K562 (cell line): ENCODE results near the gene FOSL1. TPM values are rescaled to one million over a fixed set of nuclear protein-coding genes. Genes with fewer than 3 reads are reported as not detected.
A peak's percentile ranks its signal among the peaks of the same experiment; 100 is the strongest.

Experiments used
- ATAC-seq: fragments of 200-7000 bp; cut with Tn5 transposase; 3 replicates; pipeline ENCODE4 v1.9.1; 2020; ENCODE audit warnings: moderate library complexity
- BruUV-seq: library from RNA; stranded (reverse); fragments of 400-500 nt; replicated peaks from 2 replicates; lab custom pipeline; 2021; lab: Mats Ljungman, UMichigan
- CTCF ChIA-PET: fragments of 300-600 bp; formaldehyde crosslinking; extraction: SDS; loops from one replicate; lab custom pipeline; 2021; ENCODE audit warnings: low intra/inter-chr PET ratio; lab: Yijun Ruan, JAX
- POLR2A ChIA-PET: fragments of 300-600, 350-650 bp; sonication (Branson Sonifier 250); formaldehyde crosslinking; extraction: SDS; loops from one replicate; lab custom pipeline; 2021; ENCODE audit warnings: antibody characterized with exemption, inconsistent platforms; lab: Yijun Ruan, JAX
- DNase-seq, 4 experiments: peaks; one replicate each; pipeline versions ENCODE4 v3.0.0 to v3.0.0-alpha.2; 2011 to 2018; ENCODE audit warnings: low spot score in 3 of 4, mixed read lengths in 3 of 4; ENCODE audit errors: extremely low read depth in 1 of 4
- FAIRE-seq: peaks from 2 replicates; lab custom pipeline; 2011; peaks lifted over from hg19 to GRCh38; lab: Jason Lieb, UNC
- H2AFZ ChIP-seq: 2 replicates; pipeline ENCODE4 v1.6.0; 2011; ENCODE audit warnings: low read depth, low read length, control low read depth, inconsistent platforms
- H3K27ac ChIP-seq: fragments of 200-600 bp; 3 replicates; pipeline ENCODE4 v1.8.0; 2011; ENCODE audit warnings: low read depth, mild to moderate bottlenecking, control low read depth, inconsistent platforms, low read length, moderate library complexity, mixed read lengths; ENCODE audit errors: extremely low read depth
- H3K27me3 ChIP-seq, 2 experiments: fragments of 300-600 bp in 1 of 2; 2 replicates in 1 of 2; 3 replicates in 1 of 2; pipeline versions ENCODE4 v1.6.0 to v1.8.0; 2011; ENCODE audit warnings: inconsistent platforms in 2 of 2, low read length in 2 of 2, mild to moderate bottlenecking in 1 of 2, mixed read lengths in 1 of 2, moderate library complexity in 1 of 2; ENCODE audit not compliant: control insufficient read depth in 2 of 2, insufficient read depth in 2 of 2
- H3K36me3 ChIP-seq: fragments of 300-600 bp; 3 replicates; pipeline ENCODE4 v1.8.0; 2011; ENCODE audit warnings: mild to moderate bottlenecking, low read length, inconsistent platforms; ENCODE audit not compliant: control insufficient read depth, insufficient read depth
- H3K4me1 ChIP-seq, 2 experiments: fragments of 200-600 bp in 1 of 2; replicated peaks in 1 of 2; 2 replicates in 1 of 2; 3 replicates in 1 of 2; pipeline versions ENCODE4 v1.5.1 to v1.8.0; 2011; ENCODE audit warnings: inconsistent platforms in 2 of 2, low read length in 2 of 2, mild to moderate bottlenecking in 1 of 2, mixed read lengths in 1 of 2, moderate library complexity in 1 of 2; ENCODE audit not compliant: control insufficient read depth in 2 of 2, insufficient read depth in 2 of 2
- H3K4me2 ChIP-seq: 2 replicates; pipeline ENCODE4 v1.6.1; 2011; ENCODE audit warnings: low read length, control low read depth, inconsistent platforms, mixed read lengths; ENCODE audit not compliant: insufficient read depth
- H3K4me3 ChIP-seq: fragments of 200-600 bp; sonication (generic), shearing (Covaris generic); 2 replicates; pipeline ENCODE4 v1.5.1; 2016; ENCODE audit warnings: control low read depth, inconsistent platforms
- H3K79me2 ChIP-seq: fragments of 200-600 bp; 3 replicates; pipeline ENCODE4 v1.8.0; 2011; ENCODE audit warnings: low read length, inconsistent platforms; ENCODE audit not compliant: control insufficient read depth, insufficient read depth
- H3K9ac ChIP-seq, 2 experiments: 2 replicates each; pipeline versions ENCODE4 v1.6.0 to v1.6.1; 2011; ENCODE audit warnings: low read depth in 2 of 2, low read length in 2 of 2, control low read depth in 1 of 2, inconsistent platforms in 1 of 2, mild to moderate bottlenecking in 1 of 2, mixed read lengths in 1 of 2; ENCODE audit not compliant: insufficient read depth in 1 of 2
- H3K9me1 ChIP-seq: one replicate; pipeline ENCODE4 v1.6.0; 2011; ENCODE audit warnings: inconsistent platforms, mild to moderate bottlenecking, low read length, moderate library complexity; ENCODE audit not compliant: control insufficient read depth, insufficient read depth
- H3K9me3 ChIP-seq: replicated peaks from 2 replicates; pipeline ENCODE4 v1.5.1; 2011; ENCODE audit warnings: low read depth, low read length, inconsistent platforms; ENCODE audit not compliant: control insufficient read depth, insufficient read depth
- H4K20me1 ChIP-seq: replicated peaks from 2 replicates; pipeline ENCODE4 v1.6.1; 2011; ENCODE audit warnings: low read length, inconsistent platforms, mixed read lengths; ENCODE audit not compliant: control insufficient read depth, insufficient read depth
- BDP1 ChIP-seq: IDR thresholded peaks from 3 replicates; pipeline ENCODE4 v1.6.1; 2011; ENCODE audit not compliant: insufficient read length, insufficient read depth
- CBX2 ChIP-seq: fragments of 200-600 bp; sonication (generic); IDR thresholded peaks from one replicate; pipeline ENCODE4 v1.6.1; 2012; ENCODE audit warnings: mild to moderate bottlenecking, low read length, inconsistent platforms; ENCODE audit not compliant: insufficient read depth, poor library complexity, severe bottlenecking
- HOXB6 ChIP-seq: fragments of 250-450 bp; sonication (Bioruptor Pico); IDR thresholded peaks from 2 replicates; pipeline ENCODE4 v1.5.1; 2022; ENCODE audit warnings: mild to moderate bottlenecking, borderline replicate concordance
- MBD2 ChIP-seq: sonication (generic); IDR thresholded peaks from 2 replicates; pipeline ENCODE4 v1.6.1; 2016; ENCODE audit warnings: low read depth, borderline replicate concordance
- NR2F6 ChIP-seq: fragments of 450-650 bp; formaldehyde crosslinking; IDR thresholded peaks from 2 replicates; pipeline ENCODE4 v1.4.0; 2020; ENCODE audit warnings: mild to moderate bottlenecking
- SREBF1 ChIP-seq: fragments of 150-350 bp; IDR thresholded peaks from 2 replicates; pipeline ENCODE4 v1.6.1; 2014; ENCODE audit warnings: antibody characterized with exemption, low read depth, low read length, borderline replicate concordance
- ZNF165 ChIP-seq: fragments of 250-450 bp; sonication (Bioruptor Pico); IDR thresholded peaks from 2 replicates; pipeline ENCODE4 v1.4.0; 2020; ENCODE audit warnings: borderline replicate concordance
- ZNF311 ChIP-seq: fragments of 250-450 bp; sonication (Bioruptor Pico); IDR thresholded peaks from 2 replicates; pipeline ENCODE4 v1.4.0; 2020; ENCODE audit warnings: mild to moderate bottlenecking, moderate library complexity
- WGBS: fragments of 100-300 bp; shearing (Covaris generic); methylation state at CpG from one replicate; pipeline ENCODE4 v1.1.6; 2016; ENCODE audit warnings: low coverage, mixed read lengths; ENCODE audit not compliant: insufficient coverage; ENCODE audit errors: missing lambda C conversion rate; 5-methylcytosine and 5-hydroxymethylcytosine counted together
- in situ Hi-C: fragments of 300-500 bp; cut with MboI; formaldehyde crosslinking; loops from 4 replicates; pipeline ENCODE4 v1.15.0; 2018; ENCODE audit warnings: inconsistent platforms, mixed read lengths
- intact Hi-C: fragments of 100-400 bp; cut with micrococcal nuclease; formaldehyde crosslinking; loops from 2 replicates; pipeline ENCODE4 v1.14.2; 2022
- polyA plus RNA-seq, 8 experiments: library from polyadenylated mRNA; depleted of rRNA in 4 of 8; stranded (reverse) in 5 of 8; unstranded in 3 of 8; fragments of >200 nt; fragmentation: Nextera tagmentation in 2 of 8; fragmentation: Illumina TruSeq in 1 of 8; extraction: Ambion mirVana in 2 of 8; extraction: Trizol in 1 of 8; gene quantifications; 2 replicates each; pipeline versions ENCODE4 v1.2.1 to v1.2.3, GENCODE V29; 2011 to 2014; ENCODE audit warnings: inconsistent platforms in 1 of 8, missing spikeins in 1 of 8
- total RNA-seq, 7 experiments: library from RNA; depleted of rRNA in 6 of 7; stranded (reverse); fragments of >200 nt in 6 of 7; fragmentation: Illumina TruSeq in 2 of 7; extraction: Trizol in 2 of 7; gene quantifications; 2 replicates each; pipeline versions ENCODE4 v1.2.1 to v1.2.3, GENCODE V29; 2011 to 2021; ENCODE audit warnings: low replicate concordance in 1 of 7
- TF ChIP-seq, protein P1 (sequence below): sonication (generic); formaldehyde crosslinking; IDR thresholded peaks from 2 replicates; pipeline ENCODE4 v1.5.0; 2020; ENCODE audit warnings: missing genetic modification reagents
- TF ChIP-seq, protein P2 (sequence below): IDR thresholded peaks from 2 replicates; pipeline ENCODE4 v1.6.1; 2011; ENCODE audit not compliant: insufficient read length; ENCODE audit errors: extremely low read depth
- TF ChIP-seq, protein P3 (sequence below): sonication (generic); formaldehyde crosslinking; IDR thresholded peaks from 2 replicates; pipeline ENCODE4 v1.9.0; 2022; ENCODE audit warnings: mild to moderate bottlenecking, missing genetic modification reagents

Gene FOSL1
- total and polyA plus RNA-seq, 9 of the 15 experiments (the other 6 are each of a cell fraction or from before 2014, with no cell fraction given), result 3.5 to 39.6 (median 10.0) TPM

DNA sequence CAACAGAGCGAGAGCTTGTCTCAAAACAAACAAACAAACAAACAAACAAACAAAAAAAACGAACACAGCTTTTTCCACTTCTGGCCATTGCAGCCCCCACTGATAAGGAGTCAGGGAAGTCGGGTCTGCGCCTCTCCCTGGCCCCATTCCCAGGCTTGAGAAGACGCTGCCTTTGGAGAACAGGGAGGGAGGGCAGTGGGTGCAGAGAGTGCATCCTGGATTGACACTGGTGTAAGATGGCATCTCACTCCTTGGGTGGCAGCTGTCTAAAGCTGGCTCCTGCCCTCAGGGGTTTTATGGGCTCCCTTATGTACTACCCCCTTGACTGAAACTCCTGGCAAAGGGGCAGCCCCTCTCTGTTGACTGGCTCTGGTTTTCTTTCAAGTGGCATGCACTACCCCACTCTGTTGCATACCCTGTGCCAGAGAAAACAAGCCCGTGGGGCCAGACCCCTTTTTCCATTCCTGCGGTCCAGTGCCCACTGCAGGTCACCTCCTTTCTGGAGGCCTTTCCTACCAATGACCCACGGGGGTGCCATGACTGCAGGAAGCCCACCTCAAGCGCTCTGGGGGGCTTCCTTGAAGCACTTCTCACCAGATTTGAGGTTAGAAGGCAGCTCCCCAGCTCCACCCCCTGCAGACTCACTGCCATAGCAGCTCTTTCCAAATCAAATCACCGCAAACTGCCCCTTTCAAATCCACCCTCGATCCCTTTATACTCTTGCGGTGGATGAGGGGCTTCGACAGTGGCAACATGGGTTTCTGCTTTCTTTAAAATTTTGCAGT lies 31.8 kb upstream of the FOSL1 start:
- POLR2A ChIA-PET, result interaction anchor here (2.4 kb wide), 1 partner anchor 29 kb away, joined by 5 read pairs; no protein-coding TSS in a partner anchor
- H2AFZ ChIP-seq, result peak overlapping the region; percentile 48

More for the DNA sequence above, 31.8 kb upstream of the FOSL1 start:
- Histone ChIP-seq H3K9me3 (no peaks in the 10 kb centered on the region), H3K4me1 (peaks cover 27 to 52% of the 10 kb centered on the region in 2 experiments; a peak in 4 of 5 replicates), H3K9ac (no peak overlapping the region), H3K27me3 (no peaks in the 10 kb centered on the region), H3K4me2 (no peak overlapping the region), H3K79me2 (no peaks in the 10 kb centered on the region), H3K36me3 (no peaks in the 10 kb centered on the region), H3K9me1 (no peaks in the 10 kb centered on the region), H3K4me3 (no peak overlapping the region), H4K20me1 (no peaks in the 10 kb centered on the region), H3K27ac (no peak overlapping the region)
- TF ChIP-seq ZNF165 (no peak), ZNF311 (CRISPR knock-in tag) (no peak), MBD2 (no peak), CBX2 (no peak), SREBF1 (no peak), BDP1 (no peak), NR2F6 (no peak), HOXB6 (CRISPR knock-in tag) (no peak)
- TF ChIP-seq, protein P1, sequence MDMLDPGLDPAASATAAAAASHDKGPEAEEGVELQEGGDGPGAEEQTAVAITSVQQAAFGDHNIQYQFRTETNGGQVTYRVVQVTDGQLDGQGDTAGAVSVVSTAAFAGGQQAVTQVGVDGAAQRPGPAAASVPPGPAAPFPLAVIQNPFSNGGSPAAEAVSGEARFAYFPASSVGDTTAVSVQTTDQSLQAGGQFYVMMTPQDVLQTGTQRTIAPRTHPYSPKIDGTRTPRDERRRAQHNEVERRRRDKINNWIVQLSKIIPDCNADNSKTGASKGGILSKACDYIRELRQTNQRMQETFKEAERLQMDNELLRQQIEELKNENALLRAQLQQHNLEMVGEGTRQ (CRISPR knock-in tag), result no peak
- TF ChIP-seq, protein P2, sequence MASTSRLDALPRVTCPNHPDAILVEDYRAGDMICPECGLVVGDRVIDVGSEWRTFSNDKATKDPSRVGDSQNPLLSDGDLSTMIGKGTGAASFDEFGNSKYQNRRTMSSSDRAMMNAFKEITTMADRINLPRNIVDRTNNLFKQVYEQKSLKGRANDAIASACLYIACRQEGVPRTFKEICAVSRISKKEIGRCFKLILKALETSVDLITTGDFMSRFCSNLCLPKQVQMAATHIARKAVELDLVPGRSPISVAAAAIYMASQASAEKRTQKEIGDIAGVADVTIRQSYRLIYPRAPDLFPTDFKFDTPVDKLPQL, result no peak
- TF ChIP-seq, protein P3, sequence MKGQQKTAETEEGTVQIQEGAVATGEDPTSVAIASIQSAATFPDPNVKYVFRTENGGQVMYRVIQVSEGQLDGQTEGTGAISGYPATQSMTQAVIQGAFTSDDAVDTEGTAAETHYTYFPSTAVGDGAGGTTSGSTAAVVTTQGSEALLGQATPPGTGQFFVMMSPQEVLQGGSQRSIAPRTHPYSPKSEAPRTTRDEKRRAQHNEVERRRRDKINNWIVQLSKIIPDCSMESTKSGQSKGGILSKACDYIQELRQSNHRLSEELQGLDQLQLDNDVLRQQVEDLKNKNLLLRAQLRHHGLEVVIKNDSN, result no peak
- 54% methylated on average over 13 of the region's 13 CpGs for WGBS
- no TSS peak for BruUV-seq
- no peak for DNase-seq
- CTCF ChIA-PET, result no interaction called here
- no peak for ATAC-seq
- intact Hi-C loops, result no loop called here
- no peak for FAIRE-seq
- in situ Hi-C loops, result no loop called here
